Measurements from ENCODE around the gene CYFIP1. TPM values are rescaled to one million over a fixed set of nuclear protein-coding genes. Genes with fewer than 3 reads are reported as not detected.

CYFIP1 gene
- total RNA-seq, 1 donor from 2014 or later, result 143 TPM

DNA sequence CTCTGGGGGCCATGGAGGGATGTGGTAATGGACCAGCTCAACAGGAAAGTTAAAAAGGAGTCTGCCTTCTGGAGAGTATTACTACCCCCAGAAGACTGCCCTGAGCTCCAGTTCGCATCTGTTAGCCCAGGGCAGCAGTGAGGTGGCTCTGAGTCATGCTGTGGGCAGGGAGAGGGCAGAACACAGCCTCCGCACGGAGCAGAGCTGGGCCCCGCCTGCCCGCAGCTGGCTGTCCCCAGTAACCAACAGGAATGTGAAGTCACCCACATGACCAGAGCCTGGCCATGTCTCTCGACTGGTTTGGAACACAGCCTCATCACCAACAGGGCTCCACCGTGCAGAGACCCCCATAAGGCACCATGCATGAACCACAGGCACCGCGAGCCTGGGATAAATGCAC, 62.1 kb downstream of the CYFIP1 start:
- Mint-ChIP-seq H3K36me3 (ENCODE audit: unreplicated experiment) (no peaks in the 10 kb centered on the region), H3K9me3 (ENCODE audit: unreplicated experiment) (peaks cover 4% of the 10 kb centered on the region), H3K27ac (ENCODE audit: unreplicated experiment) (no peak overlapping the region), H3K27me3 (ENCODE audit: unreplicated experiment) (peaks cover 5% of the 10 kb centered on the region), H3K4me1 (ENCODE audit: low read depth, unreplicated experiment) (no peaks in the 10 kb centered on the region), H3K4me3 (ENCODE audit: unreplicated experiment) (no peak overlapping the region)
- DNase-seq, result no peak
- TF ChIP-seq, protein P1, sequence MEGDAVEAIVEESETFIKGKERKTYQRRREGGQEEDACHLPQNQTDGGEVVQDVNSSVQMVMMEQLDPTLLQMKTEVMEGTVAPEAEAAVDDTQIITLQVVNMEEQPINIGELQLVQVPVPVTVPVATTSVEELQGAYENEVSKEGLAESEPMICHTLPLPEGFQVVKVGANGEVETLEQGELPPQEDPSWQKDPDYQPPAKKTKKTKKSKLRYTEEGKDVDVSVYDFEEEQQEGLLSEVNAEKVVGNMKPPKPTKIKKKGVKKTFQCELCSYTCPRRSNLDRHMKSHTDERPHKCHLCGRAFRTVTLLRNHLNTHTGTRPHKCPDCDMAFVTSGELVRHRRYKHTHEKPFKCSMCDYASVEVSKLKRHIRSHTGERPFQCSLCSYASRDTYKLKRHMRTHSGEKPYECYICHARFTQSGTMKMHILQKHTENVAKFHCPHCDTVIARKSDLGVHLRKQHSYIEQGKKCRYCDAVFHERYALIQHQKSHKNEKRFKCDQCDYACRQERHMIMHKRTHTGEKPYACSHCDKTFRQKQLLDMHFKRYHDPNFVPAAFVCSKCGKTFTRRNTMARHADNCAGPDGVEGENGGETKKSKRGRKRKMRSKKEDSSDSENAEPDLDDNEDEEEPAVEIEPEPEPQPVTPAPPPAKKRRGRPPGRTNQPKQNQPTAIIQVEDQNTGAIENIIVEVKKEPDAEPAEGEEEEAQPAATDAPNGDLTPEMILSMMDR (IDR thresholded peaks at IDR 0.05; ENCODE audit: partially characterized antibody, unreplicated experiment), result no peak

DNA sequence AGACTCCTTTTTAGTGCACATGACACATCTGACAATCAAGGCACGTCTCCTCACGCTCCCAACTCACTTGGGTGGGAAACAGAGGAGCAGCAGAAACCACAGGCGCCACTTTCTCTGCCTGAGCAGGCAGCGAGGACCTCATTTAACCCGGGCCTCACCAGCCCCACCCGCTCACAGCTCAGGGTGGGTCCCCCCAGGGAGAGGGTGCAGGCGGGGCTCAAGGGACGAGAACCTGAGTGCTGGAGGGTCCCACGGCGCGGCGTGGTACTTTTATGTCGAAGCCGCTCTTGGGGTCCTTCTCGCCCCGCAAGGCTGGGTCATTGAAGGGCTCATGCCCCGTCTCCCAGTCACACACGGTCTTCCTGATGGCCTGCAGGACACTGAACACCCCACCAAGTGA, 62.6 kb downstream of the CYFIP1 start:
- no peak for DNase-seq
- TF ChIP-seq, protein P1 (IDR thresholded peaks at IDR 0.05; ENCODE audit: partially characterized antibody, unreplicated experiment), result no peak
- peaks cover 5% of the 10 kb centered on the region for H3K27me3 Mint-ChIP-seq (ENCODE audit: unreplicated experiment)
- H3K36me3 Mint-ChIP-seq (ENCODE audit: unreplicated experiment), result no peaks in the 10 kb centered on the region
- no peaks in the 10 kb centered on the region for H3K4me1 Mint-ChIP-seq (ENCODE audit: low read depth, unreplicated experiment)
- H3K9me3 Mint-ChIP-seq (ENCODE audit: unreplicated experiment), result peaks cover 5% of the 10 kb centered on the region
- no peak overlapping the region for H3K27ac Mint-ChIP-seq (ENCODE audit: unreplicated experiment)
- H3K4me3 Mint-ChIP-seq (ENCODE audit: unreplicated experiment), result no peak overlapping the region

DNA sequence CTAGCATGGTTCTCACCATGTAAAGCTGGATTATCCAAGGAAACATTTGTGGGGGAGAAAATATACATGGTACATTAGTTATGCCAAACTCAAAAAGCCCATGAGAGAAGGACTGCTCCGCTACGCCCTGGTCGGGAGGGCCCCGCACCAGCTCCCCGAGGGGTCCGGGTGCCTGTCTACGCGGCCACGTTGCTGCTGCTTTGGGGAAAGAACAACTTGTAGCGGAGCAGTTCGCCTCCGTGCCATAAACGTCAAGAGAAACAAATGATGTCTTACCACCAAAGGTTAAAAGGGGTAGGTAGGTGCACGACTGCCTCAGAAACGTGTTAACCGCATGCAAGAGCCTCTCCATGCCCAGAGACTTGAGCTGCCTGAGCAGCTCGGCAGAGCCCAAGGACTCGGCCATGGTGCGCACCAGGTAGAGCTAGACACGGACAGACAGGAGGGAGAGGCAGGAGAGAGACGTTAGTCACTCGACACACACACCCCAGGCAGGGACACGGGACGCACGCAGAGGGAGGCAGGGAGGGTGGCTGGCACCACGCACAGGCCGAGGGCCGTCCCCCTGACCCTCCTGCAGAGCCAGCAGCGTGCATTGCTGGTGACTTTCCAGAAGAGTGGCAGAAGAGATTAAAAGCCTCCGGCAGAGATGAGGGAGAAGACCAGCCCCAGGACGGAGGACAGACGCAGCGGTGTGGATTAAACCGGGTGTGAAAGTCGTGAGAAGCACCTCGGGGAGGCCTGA, 63.4 kb downstream of the CYFIP1 start:
- DNase-seq, result no peak
- TF ChIP-seq, protein P1 (IDR thresholded peaks at IDR 0.05; ENCODE audit: partially characterized antibody, unreplicated experiment), result no peak
- Mint-ChIP-seq H3K4me3 (ENCODE audit: unreplicated experiment) (no peak overlapping the region), H3K4me1 (ENCODE audit: low read depth, unreplicated experiment) (no peaks in the 10 kb centered on the region), H3K27ac (ENCODE audit: unreplicated experiment) (no peak overlapping the region), H3K9me3 (ENCODE audit: unreplicated experiment) (peaks cover 6% of the 10 kb centered on the region), H3K27me3 (ENCODE audit: unreplicated experiment) (peaks cover 5% of the 10 kb centered on the region), H3K36me3 (ENCODE audit: unreplicated experiment) (no peaks in the 10 kb centered on the region)

DNA sequence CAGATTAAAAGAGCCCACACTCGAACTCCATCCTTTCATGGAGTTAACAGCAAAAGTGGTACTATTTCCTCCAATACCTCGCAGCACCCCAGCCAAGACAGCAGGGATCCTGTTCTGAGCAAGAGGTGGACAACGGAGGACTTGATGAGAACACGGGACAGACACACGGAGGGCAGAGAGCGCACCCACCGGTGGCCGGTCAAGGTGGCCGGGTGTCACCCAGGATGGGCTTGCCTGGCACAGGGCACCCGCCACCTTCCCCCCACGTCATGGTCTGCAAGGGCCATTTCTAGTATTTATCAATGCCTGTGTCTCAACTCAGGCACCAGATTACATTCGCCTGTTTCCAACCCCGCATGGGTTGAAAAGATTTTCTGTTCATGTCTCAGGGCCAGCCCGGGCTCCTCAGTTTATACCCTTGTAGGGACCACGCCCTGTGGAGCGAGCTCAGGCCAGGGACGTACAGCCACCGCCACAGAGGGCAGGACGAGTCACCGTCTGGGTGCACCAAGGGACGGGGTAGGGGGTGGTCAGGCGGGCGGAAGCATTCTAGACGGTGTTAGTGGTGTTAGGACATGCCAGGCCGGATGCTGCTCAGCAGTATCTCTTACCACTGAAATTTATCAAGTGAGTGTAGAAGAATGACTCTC, 64.2 kb downstream of the CYFIP1 start:
- Mint-ChIP-seq H3K4me3 (ENCODE audit: unreplicated experiment) (no peak overlapping the region), H3K4me1 (ENCODE audit: low read depth, unreplicated experiment) (no peaks in the 10 kb centered on the region), H3K27me3 (ENCODE audit: unreplicated experiment) (peaks cover 5% of the 10 kb centered on the region), H3K36me3 (ENCODE audit: unreplicated experiment) (no peaks in the 10 kb centered on the region), H3K27ac (ENCODE audit: unreplicated experiment) (no peak overlapping the region), H3K9me3 (ENCODE audit: unreplicated experiment) (peaks cover 5% of the 10 kb centered on the region)
- DNase-seq, result no peak
- TF ChIP-seq, protein P1 (IDR thresholded peaks at IDR 0.05; ENCODE audit: partially characterized antibody, unreplicated experiment), result no peak
